ENCODE measurements around the gene CDC42SE2. TPM values are rescaled to one million over a fixed set of nuclear protein-coding genes. Genes with fewer than 3 reads are reported as not detected.
A peak's percentile ranks its signal among the peaks of the same experiment; 100 is the strongest.

CDC42SE2 gene
- total RNA-seq: 100 to 1,000 TPM; 112 to 116 TPM

- Mint-ChIP-seq H3K4me3 (peak within 1 kb of the TSS; percentile 85), H3K36me3 (peaks cover 35% of the 10 kb centered on the region), H3K9me3 (peaks cover 3% of the 10 kb centered on the region), H3K4me1 (peaks cover 46% of the 10 kb centered on the region), H3K27ac (peak within 1 kb of the TSS; percentile 95), H3K27me3 (no peaks in the 10 kb centered on the region)
- DNase-seq: peak; percentile 93
These were observed at the start of gene CDC42SE2 for GRCh38 chr5:131263648-131264450. Gene CDC42SE2 (plus strand): TSS chr5:131264053. CDS start chr5:131359494, 95,441 bp downstream.

- Mint-ChIP-seq H3K36me3 (peaks cover 15% of the 10 kb centered on the region), H3K27ac (peak overlapping the region; percentile 20), H3K4me3 (no peak overlapping the region), H3K9me3 (no peaks in the 10 kb centered on the region), H3K4me1 (peaks cover 57% of the 10 kb centered on the region), H3K27me3 (no peaks in the 10 kb centered on the region)
- DNase-seq: no peak
These were observed 49.1 kb upstream of the CDC42SE2 start for GRCh38 chr5:131214609-131215227.

- H3K9me3 Mint-ChIP-seq: no peaks in the 10 kb centered on the region
- H3K4me1 Mint-ChIP-seq: peaks cover 45% of the 10 kb centered on the region
- H3K27me3 Mint-ChIP-seq: no peaks in the 10 kb centered on the region
- no peak overlapping the region for H3K4me3 Mint-ChIP-seq
- DNase-seq: no peak
- H3K36me3 Mint-ChIP-seq: peaks cover 12% of the 10 kb centered on the region
- no peak overlapping the region for H3K27ac Mint-ChIP-seq
These were observed 46.1 kb upstream of the CDC42SE2 start for GRCh38 chr5:131217791-131218190.

- no peaks in the 10 kb centered on the region for H3K27me3 Mint-ChIP-seq
- H3K27ac Mint-ChIP-seq: no peak overlapping the region
- H3K4me1 Mint-ChIP-seq: peaks cover 50% of the 10 kb centered on the region
- DNase-seq: no peak
- no peaks in the 10 kb centered on the region for H3K9me3 Mint-ChIP-seq
- H3K4me3 Mint-ChIP-seq: no peak overlapping the region
- peaks cover 12% of the 10 kb centered on the region for H3K36me3 Mint-ChIP-seq
These were observed 45.5 kb upstream of the CDC42SE2 start for GRCh38 chr5:131218392-131218791.

- Mint-ChIP-seq H3K4me1 (peaks cover 36% of the 10 kb centered on the region), H3K27me3 (no peaks in the 10 kb centered on the region), H3K36me3 (peaks cover 9% of the 10 kb centered on the region), H3K4me3 (no peak overlapping the region), H3K9me3 (no peaks in the 10 kb centered on the region), H3K27ac (no peak overlapping the region)
- no peak for DNase-seq
These were observed 43.3 kb upstream of the CDC42SE2 start for GRCh38 chr5:131220566-131220965.

- no peaks in the 10 kb centered on the region for H3K9me3 Mint-ChIP-seq
- no peak overlapping the region for H3K27ac Mint-ChIP-seq
- H3K4me3 Mint-ChIP-seq: no peak overlapping the region
- H3K36me3 Mint-ChIP-seq: peaks cover 9% of the 10 kb centered on the region
- no peak for DNase-seq
- H3K27me3 Mint-ChIP-seq: no peaks in the 10 kb centered on the region
- peaks cover 34% of the 10 kb centered on the region for H3K4me1 Mint-ChIP-seq
These were observed 42.7 kb upstream of the CDC42SE2 start for GRCh38 chr5:131221008-131221703.

GRCh38 chr5:131221888-131222287 lies 42.0 kb upstream of the CDC42SE2 start:
- H3K9me3 Mint-ChIP-seq: no peaks in the 10 kb centered on the region
- no peak overlapping the region for H3K4me3 Mint-ChIP-seq
- H3K36me3 Mint-ChIP-seq: peaks cover 9% of the 10 kb centered on the region
- H3K4me1 Mint-ChIP-seq: peaks cover 34% of the 10 kb centered on the region
- no peak overlapping the region for H3K27ac Mint-ChIP-seq
- H3K27me3 Mint-ChIP-seq: no peaks in the 10 kb centered on the region
- no peak for DNase-seq

- no peak overlapping the region for H3K4me3 Mint-ChIP-seq
- H3K9me3 Mint-ChIP-seq: no peaks in the 10 kb centered on the region
- DNase-seq: no peak
- H3K27me3 Mint-ChIP-seq: no peaks in the 10 kb centered on the region
- peaks cover 9% of the 10 kb centered on the region for H3K36me3 Mint-ChIP-seq
- H3K4me1 Mint-ChIP-seq: peaks cover 32% of the 10 kb centered on the region
- H3K27ac Mint-ChIP-seq: no peak overlapping the region
These were observed 41.1 kb upstream of the CDC42SE2 start for GRCh38 chr5:131222731-131223130.

GRCh38 chr5:131223751-131224386 lies 40.0 kb upstream of the CDC42SE2 start:
- H3K4me3 Mint-ChIP-seq: no peak overlapping the region
- DNase-seq: no peak
- H3K36me3 Mint-ChIP-seq: peaks cover 4% of the 10 kb centered on the region
- peaks cover 22% of the 10 kb centered on the region for H3K4me1 Mint-ChIP-seq
- H3K27me3 Mint-ChIP-seq: no peaks in the 10 kb centered on the region
- no peaks in the 10 kb centered on the region for H3K9me3 Mint-ChIP-seq
- no peak overlapping the region for H3K27ac Mint-ChIP-seq

GRCh38 chr5:131224387-131225201 lies 39.3 kb upstream of the CDC42SE2 start:
- H3K4me1 Mint-ChIP-seq: peaks cover 21% of the 10 kb centered on the region
- H3K27ac Mint-ChIP-seq: no peak overlapping the region
- no peak overlapping the region for H3K4me3 Mint-ChIP-seq
- H3K9me3 Mint-ChIP-seq: no peaks in the 10 kb centered on the region
- DNase-seq: peak; percentile 7
- peaks cover 4% of the 10 kb centered on the region for H3K36me3 Mint-ChIP-seq
- H3K27me3 Mint-ChIP-seq: no peaks in the 10 kb centered on the region

- no peak overlapping the region for H3K27ac Mint-ChIP-seq
- H3K9me3 Mint-ChIP-seq: no peaks in the 10 kb centered on the region
- peaks cover 4% of the 10 kb centered on the region for H3K36me3 Mint-ChIP-seq
- H3K4me1 Mint-ChIP-seq: peaks cover 27% of the 10 kb centered on the region
- DNase-seq: no peak
- no peaks in the 10 kb centered on the region for H3K27me3 Mint-ChIP-seq
- H3K4me3 Mint-ChIP-seq: no peak overlapping the region
These were observed 38.4 kb upstream of the CDC42SE2 start for GRCh38 chr5:131225282-131225974.

GRCh38 chr5:131226899-131227298 lies 37.0 kb upstream of the CDC42SE2 start:
- no peak overlapping the region for H3K27ac Mint-ChIP-seq
- H3K4me3 Mint-ChIP-seq: no peak overlapping the region
- DNase-seq: no peak
- H3K9me3 Mint-ChIP-seq: no peaks in the 10 kb centered on the region
- H3K4me1 Mint-ChIP-seq: peaks cover 27% of the 10 kb centered on the region
- H3K27me3 Mint-ChIP-seq: no peaks in the 10 kb centered on the region
- no peaks in the 10 kb centered on the region for H3K36me3 Mint-ChIP-seq

GRCh38 chr5:131228646-131229045 lies 35.2 kb upstream of the CDC42SE2 start:
- H3K36me3 Mint-ChIP-seq: no peaks in the 10 kb centered on the region
- no peak for DNase-seq
- no peaks in the 10 kb centered on the region for H3K9me3 Mint-ChIP-seq
- no peak overlapping the region for H3K27ac Mint-ChIP-seq
- H3K4me1 Mint-ChIP-seq: peaks cover 16% of the 10 kb centered on the region
- no peak overlapping the region for H3K4me3 Mint-ChIP-seq
- no peaks in the 10 kb centered on the region for H3K27me3 Mint-ChIP-seq

GRCh38 chr5:131229623-131230022 lies 34.2 kb upstream of the CDC42SE2 start:
- DNase-seq: no peak
- no peaks in the 10 kb centered on the region for H3K36me3 Mint-ChIP-seq
- no peak overlapping the region for H3K27ac Mint-ChIP-seq
- no peaks in the 10 kb centered on the region for H3K27me3 Mint-ChIP-seq
- H3K9me3 Mint-ChIP-seq: no peaks in the 10 kb centered on the region
- no peak overlapping the region for H3K4me3 Mint-ChIP-seq
- H3K4me1 Mint-ChIP-seq: peaks cover 16% of the 10 kb centered on the region

Measured in activated naive CD8-positive, alpha-beta T cell treated with anti-CD3 and anti-CD28 coated beads for 36 hours (primary cell).